ENCODE results near the gene FOXL3.

Gene FOXL3

DNA sequence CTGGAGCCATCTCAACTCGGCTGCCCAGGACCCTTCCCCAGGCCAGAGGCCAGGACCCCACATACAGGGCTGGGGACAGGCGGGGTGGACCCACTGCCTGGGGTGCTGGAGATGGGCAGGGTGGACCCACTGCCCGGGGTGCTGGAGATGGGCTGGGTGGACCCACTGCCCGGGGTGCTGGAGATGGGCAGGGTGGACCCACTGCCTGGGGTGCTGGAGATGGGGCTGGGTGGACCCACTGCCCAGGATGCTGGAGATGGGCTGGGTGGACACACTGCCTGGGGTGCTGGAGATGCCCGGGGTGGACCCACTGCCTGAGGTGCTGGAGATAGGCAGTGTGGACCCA is 32.4 kb upstream of the FOXL3 start:
- TF ChIP-seq, protein P1, sequence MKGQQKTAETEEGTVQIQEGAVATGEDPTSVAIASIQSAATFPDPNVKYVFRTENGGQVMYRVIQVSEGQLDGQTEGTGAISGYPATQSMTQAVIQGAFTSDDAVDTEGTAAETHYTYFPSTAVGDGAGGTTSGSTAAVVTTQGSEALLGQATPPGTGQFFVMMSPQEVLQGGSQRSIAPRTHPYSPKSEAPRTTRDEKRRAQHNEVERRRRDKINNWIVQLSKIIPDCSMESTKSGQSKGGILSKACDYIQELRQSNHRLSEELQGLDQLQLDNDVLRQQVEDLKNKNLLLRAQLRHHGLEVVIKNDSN (IDR thresholded peaks at IDR 0.05) = no peak
- TF ChIP-seq EP300 (IDR thresholded peaks at IDR 0.05; ENCODE audit: borderline replicate concordance) = no peak
- TF ChIP-seq ZBTB7A (IDR thresholded peaks at IDR 0.05; ENCODE audit: low read depth) = no peak
- no peak for TF ChIP-seq TAF1 (IDR thresholded peaks at IDR 0.05; ENCODE audit: low read depth)
- no peak for TF ChIP-seq CREB1 (IDR thresholded peaks at IDR 0.05; ENCODE audit: low read depth)
- TF ChIP-seq TCF12 (IDR thresholded peaks at IDR 0.05; ENCODE audit: low read depth) = no peak
- TF ChIP-seq, protein P2, sequence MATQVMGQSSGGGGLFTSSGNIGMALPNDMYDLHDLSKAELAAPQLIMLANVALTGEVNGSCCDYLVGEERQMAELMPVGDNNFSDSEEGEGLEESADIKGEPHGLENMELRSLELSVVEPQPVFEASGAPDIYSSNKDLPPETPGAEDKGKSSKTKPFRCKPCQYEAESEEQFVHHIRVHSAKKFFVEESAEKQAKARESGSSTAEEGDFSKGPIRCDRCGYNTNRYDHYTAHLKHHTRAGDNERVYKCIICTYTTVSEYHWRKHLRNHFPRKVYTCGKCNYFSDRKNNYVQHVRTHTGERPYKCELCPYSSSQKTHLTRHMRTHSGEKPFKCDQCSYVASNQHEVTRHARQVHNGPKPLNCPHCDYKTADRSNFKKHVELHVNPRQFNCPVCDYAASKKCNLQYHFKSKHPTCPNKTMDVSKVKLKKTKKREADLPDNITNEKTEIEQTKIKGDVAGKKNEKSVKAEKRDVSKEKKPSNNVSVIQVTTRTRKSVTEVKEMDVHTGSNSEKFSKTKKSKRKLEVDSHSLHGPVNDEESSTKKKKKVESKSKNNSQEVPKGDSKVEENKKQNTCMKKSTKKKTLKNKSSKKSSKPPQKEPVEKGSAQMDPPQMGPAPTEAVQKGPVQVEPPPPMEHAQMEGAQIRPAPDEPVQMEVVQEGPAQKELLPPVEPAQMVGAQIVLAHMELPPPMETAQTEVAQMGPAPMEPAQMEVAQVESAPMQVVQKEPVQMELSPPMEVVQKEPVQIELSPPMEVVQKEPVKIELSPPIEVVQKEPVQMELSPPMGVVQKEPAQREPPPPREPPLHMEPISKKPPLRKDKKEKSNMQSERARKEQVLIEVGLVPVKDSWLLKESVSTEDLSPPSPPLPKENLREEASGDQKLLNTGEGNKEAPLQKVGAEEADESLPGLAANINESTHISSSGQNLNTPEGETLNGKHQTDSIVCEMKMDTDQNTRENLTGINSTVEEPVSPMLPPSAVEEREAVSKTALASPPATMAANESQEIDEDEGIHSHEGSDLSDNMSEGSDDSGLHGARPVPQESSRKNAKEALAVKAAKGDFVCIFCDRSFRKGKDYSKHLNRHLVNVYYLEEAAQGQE (IDR thresholded peaks at IDR 0.05; ENCODE audit: low read depth) = no peak
- TF ChIP-seq, protein P3, sequence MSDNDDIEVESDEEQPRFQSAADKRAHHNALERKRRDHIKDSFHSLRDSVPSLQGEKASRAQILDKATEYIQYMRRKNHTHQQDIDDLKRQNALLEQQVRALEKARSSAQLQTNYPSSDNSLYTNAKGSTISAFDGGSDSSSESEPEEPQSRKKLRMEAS (IDR thresholded peaks at IDR 0.05) = no peak

DNA sequence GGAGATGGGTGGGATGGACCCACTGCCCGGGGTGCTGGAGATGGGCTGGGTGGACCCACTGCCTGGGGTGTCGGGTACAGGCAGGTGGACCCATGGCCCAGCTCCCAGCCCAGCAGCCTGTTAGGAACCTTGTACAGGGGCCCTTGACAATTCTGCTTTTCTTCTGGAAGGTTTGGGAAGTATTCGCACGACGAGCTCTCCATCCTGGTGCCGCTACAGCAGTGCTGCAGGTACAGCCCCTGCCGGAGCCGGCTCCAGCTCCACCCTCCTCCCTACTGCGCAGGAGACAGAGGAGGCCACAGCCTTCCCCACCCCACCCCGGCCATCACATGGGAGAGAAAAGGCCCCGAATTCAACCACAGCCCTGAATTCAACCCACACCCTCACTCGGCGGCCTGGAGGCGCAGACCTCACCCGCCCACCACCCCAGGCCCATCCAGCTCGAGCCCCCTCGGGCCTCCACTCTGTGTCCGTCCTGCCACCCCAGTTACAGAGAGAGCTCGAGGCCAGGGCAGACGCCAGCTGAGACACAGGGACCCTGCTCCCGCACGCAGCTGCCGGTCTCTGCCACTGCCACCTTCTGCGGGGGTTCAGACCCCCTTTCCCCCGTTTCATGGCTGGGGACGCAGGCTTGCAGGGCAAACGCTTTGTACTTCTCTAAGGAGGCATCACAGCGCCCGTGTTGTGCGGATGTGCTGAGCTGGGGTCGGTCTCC is 31.3 kb upstream of the FOXL3 start:
- TF ChIP-seq, protein P2 (IDR thresholded peaks at IDR 0.05; ENCODE audit: low read depth) = no peak
- TF ChIP-seq, protein P3 (IDR thresholded peaks at IDR 0.05) = no peak
- TF ChIP-seq TCF12 (IDR thresholded peaks at IDR 0.05; ENCODE audit: low read depth) (no peak), EGR1 (IDR thresholded peaks at IDR 0.05) (no peak), FOXM1 (IDR thresholded peaks at IDR 0.05; ENCODE audit: borderline replicate concordance, low read depth) (no peak), EP300 (IDR thresholded peaks at IDR 0.05; ENCODE audit: borderline replicate concordance) (no peak), CEBPB (IDR thresholded peaks at IDR 0.05) (no peak), CREB1 (IDR thresholded peaks at IDR 0.05; ENCODE audit: low read depth) (no peak), TEAD4 (IDR thresholded peaks at IDR 0.05) (no peak)
- TF ChIP-seq, protein P1 (IDR thresholded peaks at IDR 0.05) = no peak

DNA sequence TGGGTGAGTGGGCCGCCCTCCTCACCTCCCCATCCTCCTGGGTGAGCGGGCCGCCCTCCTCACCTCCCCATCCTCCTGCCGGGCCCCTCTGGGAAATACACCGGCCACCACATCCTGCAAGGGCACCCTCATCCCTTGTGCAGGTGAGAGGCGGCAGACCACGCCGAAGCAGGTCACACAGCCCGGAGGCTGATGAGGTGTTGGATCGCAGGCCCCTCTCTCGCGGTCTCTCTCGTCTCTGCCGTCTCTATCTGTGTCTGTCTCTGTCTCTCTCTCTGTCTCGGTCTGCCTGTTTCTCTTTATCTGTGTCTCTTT is 30.8 kb upstream of the FOXL3 start:
- TF ChIP-seq NFIC (IDR thresholded peaks at IDR 0.05) (no peak), CEBPB (IDR thresholded peaks at IDR 0.05) (no peak), TEAD4 (IDR thresholded peaks at IDR 0.05) (no peak), CREB1 (IDR thresholded peaks at IDR 0.05; ENCODE audit: low read depth) (no peak), EGR1 (IDR thresholded peaks at IDR 0.05) (no peak), EP300 (IDR thresholded peaks at IDR 0.05; ENCODE audit: borderline replicate concordance) (no peak), RAD21 (IDR thresholded peaks at IDR 0.05; ENCODE audit: low read depth) (no peak)
- TF ChIP-seq, protein P2 (IDR thresholded peaks at IDR 0.05; ENCODE audit: low read depth) = no peak

DNA sequence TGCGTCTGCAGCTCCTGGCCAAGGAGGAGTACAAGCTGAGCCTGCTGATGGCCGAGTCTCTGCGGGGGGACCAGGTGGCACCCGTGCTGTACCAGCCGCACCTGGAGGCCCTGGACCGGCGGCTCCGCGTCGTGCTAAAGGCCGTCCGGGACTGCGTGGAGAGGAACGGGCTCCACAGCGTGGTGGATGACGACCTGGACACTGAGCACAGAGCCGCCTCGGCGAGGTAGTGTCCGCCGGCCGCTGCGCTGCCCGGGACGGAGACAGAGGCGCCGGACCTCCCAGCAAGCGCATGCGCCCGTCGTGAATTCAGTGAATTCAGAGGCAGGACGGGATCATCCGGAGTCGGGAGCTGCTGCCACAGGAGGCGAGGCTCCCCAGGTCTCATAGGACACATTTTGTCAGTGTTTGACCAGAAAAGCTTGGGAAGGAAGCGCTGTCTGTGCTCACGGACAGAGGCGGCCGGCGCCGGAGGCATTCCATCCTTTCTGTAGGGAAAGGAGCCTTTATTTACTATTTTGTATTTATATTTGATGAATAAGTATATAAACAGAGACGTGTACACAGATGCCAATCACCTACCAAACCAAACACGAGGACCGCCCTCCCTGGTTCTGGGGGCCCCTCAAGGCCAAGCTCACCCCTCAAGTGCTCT is 30.1 kb upstream of the FOXL3 start:
- no peak for TF ChIP-seq NFIC (IDR thresholded peaks at IDR 0.05)
- TF ChIP-seq, protein P2 (IDR thresholded peaks at IDR 0.05; ENCODE audit: low read depth) = no peak
- TF ChIP-seq TAF1 (IDR thresholded peaks at IDR 0.05; ENCODE audit: low read depth) = no peak
- TF ChIP-seq CREB1 (IDR thresholded peaks at IDR 0.05; ENCODE audit: low read depth) = no peak
